H9 (cell line): ENCODE measurements around the gene P3H3. TPM values are rescaled to one million over a fixed set of nuclear protein-coding genes. Genes with fewer than 3 reads are reported as not detected.

ENCODE experiments used
- DNase-seq: peaks from one replicate; pipeline ENCODE4 v3.0.0-alpha.2; 2017
- H2AFZ ChIP-seq: one replicate; pipeline ENCODE4 v1.6.1; 2013; ENCODE audit warnings: mild to moderate bottlenecking, low read length, control low read depth, moderate library complexity
- H2AK5ac ChIP-seq: 2 replicates; pipeline ENCODE4 v1.6.1; 2013; ENCODE audit warnings: low read length, control low read depth, mixed read lengths; ENCODE audit not compliant: insufficient read length
- H2BK120ac ChIP-seq: one replicate; pipeline ENCODE4 v1.6.1; 2013; ENCODE audit warnings: low read depth, mild to moderate bottlenecking, low read length, control low read depth, inconsistent platforms; ENCODE audit not compliant: poor library complexity, severe bottlenecking
- H2BK12ac ChIP-seq: 2 replicates; pipeline ENCODE4 v1.6.1; 2013; ENCODE audit warnings: low read length, control low read depth, mixed read lengths, low read depth; ENCODE audit not compliant: insufficient read length
- H2BK15ac ChIP-seq: 2 replicates; pipeline ENCODE4 v1.6.1; 2013; ENCODE audit warnings: low read depth, low read length, control low read depth
- H2BK20ac ChIP-seq: one replicate; pipeline ENCODE4 v1.6.1; 2013; ENCODE audit warnings: low read depth, mild to moderate bottlenecking, low read length, control low read depth, inconsistent platforms; ENCODE audit not compliant: poor library complexity, severe bottlenecking
- H2BK5ac ChIP-seq: 2 replicates; pipeline ENCODE4 v1.6.1; 2013; ENCODE audit warnings: low read length, control low read depth, mixed read lengths; ENCODE audit not compliant: insufficient read length
- H3K14ac ChIP-seq: 2 replicates; pipeline ENCODE4 v1.6.1; 2013; ENCODE audit warnings: low read length, control low read depth; ENCODE audit not compliant: insufficient read depth
- H3K18ac ChIP-seq: 2 replicates; pipeline ENCODE4 v1.6.1; 2013; ENCODE audit warnings: low read depth, mild to moderate bottlenecking, mixed read lengths, low read length, control low read depth; ENCODE audit not compliant: insufficient read length
- H3K23ac ChIP-seq: 2 replicates; pipeline ENCODE4 v1.6.1; 2013; ENCODE audit warnings: low read length, control low read depth, mixed read lengths, low read depth; ENCODE audit not compliant: insufficient read length
- H3K23me2 ChIP-seq: 2 replicates; pipeline ENCODE4 v1.6.1; 2013; ENCODE audit warnings: low read depth, mild to moderate bottlenecking, mixed read lengths, low read length, control low read depth; ENCODE audit not compliant: insufficient read length, poor library complexity, severe bottlenecking
- H3K27ac ChIP-seq: 2 replicates; pipeline ENCODE4 v1.5.1; 2013; ENCODE audit warnings: low read length, control low read depth, mixed read lengths, low read depth; ENCODE audit not compliant: insufficient read length
- H3K27me3 ChIP-seq: 2 replicates; pipeline ENCODE4 v1.6.1; 2013; ENCODE audit warnings: low read length, control low read depth, inconsistent platforms; ENCODE audit not compliant: insufficient read depth
- H3K4ac ChIP-seq: 2 replicates; pipeline ENCODE4 v1.6.1; 2013; ENCODE audit warnings: low read depth, mild to moderate bottlenecking, control low read depth, inconsistent platforms, low read length, moderate library complexity
- H3K4me1 ChIP-seq: 2 replicates; pipeline ENCODE4 v1.6.1; 2013; ENCODE audit warnings: low read length, control low read depth, inconsistent platforms; ENCODE audit not compliant: insufficient read depth
- H3K4me2 ChIP-seq: 2 replicates; pipeline ENCODE4 v1.6.1; 2013; ENCODE audit warnings: low read length, control low read depth, mixed read lengths; ENCODE audit not compliant: insufficient read length, insufficient read depth
- H3K56ac ChIP-seq: 2 replicates; pipeline ENCODE4 v1.6.1; 2013; ENCODE audit warnings: low read depth, mild to moderate bottlenecking, mixed read lengths, low read length, control low read depth; ENCODE audit not compliant: insufficient read length
- H3K79me1 ChIP-seq: 2 replicates; pipeline ENCODE4 v1.6.1; 2013; ENCODE audit warnings: low read depth, mild to moderate bottlenecking, moderate library complexity, low read length, control low read depth, inconsistent platforms; ENCODE audit not compliant: insufficient read depth, poor library complexity, severe bottlenecking
- H3K79me2 ChIP-seq: 2 replicates; pipeline ENCODE4 v1.6.1; 2013; ENCODE audit warnings: low read length, control low read depth, inconsistent platforms; ENCODE audit not compliant: insufficient read depth
- H3K9ac ChIP-seq: 2 replicates; pipeline ENCODE4 v1.6.1; 2013; ENCODE audit warnings: low read length, control low read depth, mixed read lengths; ENCODE audit not compliant: insufficient read length; ENCODE audit errors: extremely low read depth
- H3K9me3 ChIP-seq: one replicate; pipeline ENCODE4 v1.6.1; 2013; ENCODE audit warnings: low read depth, low read length, inconsistent platforms; ENCODE audit not compliant: control insufficient read depth
- H3T11ph ChIP-seq: one replicate; pipeline ENCODE4 v1.6.1; 2013; ENCODE audit warnings: mild to moderate bottlenecking, low read length, control low read depth, inconsistent platforms
- H4K20me1 ChIP-seq: one replicate; pipeline ENCODE4 v1.6.1; 2013; ENCODE audit not compliant: control insufficient read depth, insufficient read length, insufficient read depth
- H4K5ac ChIP-seq: 2 replicates; pipeline ENCODE4 v1.6.1; 2013; ENCODE audit warnings: low read depth, mild to moderate bottlenecking, mixed read lengths, low read length, control low read depth; ENCODE audit not compliant: insufficient read length
- H4K8ac ChIP-seq: replicated peaks from 2 replicates; pipeline ENCODE4 v1.6.1; 2013; ENCODE audit warnings: low read length, control low read depth, mixed read lengths, low read depth; ENCODE audit not compliant: insufficient read length
- H4K91ac ChIP-seq: 2 replicates; pipeline ENCODE4 v1.6.1; 2013; ENCODE audit warnings: low read depth, mild to moderate bottlenecking, moderate library complexity, mixed read lengths, low read length, control low read depth; ENCODE audit not compliant: insufficient read length
- H3K27ac Mint-ChIP-seq, 3 experiments: 2 replicates in 2 of 3; 3 replicates in 1 of 3; pipeline ENCODE4 v1.8.0; 2020 to 2021; ENCODE audit warnings: mixed read lengths in 3 of 3, mild to moderate bottlenecking in 1 of 3, moderate library complexity in 1 of 3
- H3K27me3 Mint-ChIP-seq: 2 replicates; pipeline ENCODE4 v1.8.0; 2021; ENCODE audit warnings: low read depth, mild to moderate bottlenecking, moderate library complexity, mixed read lengths
- H3K36me3 Mint-ChIP-seq, 3 experiments: 2 replicates in 2 of 3; 3 replicates in 1 of 3; pipeline ENCODE4 v1.8.0; 2020 to 2021; ENCODE audit warnings: low read depth in 3 of 3, mixed read lengths in 3 of 3; ENCODE audit not compliant: insufficient read depth in 1 of 3
- H3K4me1 Mint-ChIP-seq, 2 experiments: 2 replicates each; pipeline ENCODE4 v1.8.0; 2020; ENCODE audit warnings: mixed read lengths in 2 of 2
- H3K4me3 Mint-ChIP-seq, 2 experiments: 2 replicates in 1 of 2; 3 replicates in 1 of 2; pipeline ENCODE4 v1.8.0; 2020 to 2021; ENCODE audit warnings: mild to moderate bottlenecking in 2 of 2, mixed read lengths in 2 of 2, moderate library complexity in 1 of 2
- H3K9me3 Mint-ChIP-seq, 2 experiments: 2 replicates in 1 of 2; 3 replicates in 1 of 2; pipeline ENCODE4 v1.8.0; 2020; ENCODE audit warnings: mild to moderate bottlenecking in 2 of 2, mixed read lengths in 2 of 2, moderate library complexity in 1 of 2
- CTCF ChIP-seq: fragments of 200-600 bp; sonication (generic); conservative IDR thresholded peaks from 3 replicates; pipeline ENCODE4 v1.8.0; 2021; ENCODE audit warnings: antibody characterized with exemption, mild to moderate bottlenecking
- WGBS: extraction: QIAGEN DNeasy Blood & Tissue Kit; methylation state at CpG from one replicate; pipeline ENCODE4 v1.1.7; 2013; ENCODE audit warnings: missing lambda C conversion rate, low lambda C conversion rate, mixed read lengths; ENCODE audit not compliant: insufficient read length; ENCODE audit errors: extremely low coverage; 5-methylcytosine and 5-hydroxymethylcytosine counted together
- total RNA-seq: library from RNA; stranded (reverse); gene quantifications from 2 replicates; pipeline ENCODE4 v1.2.1, GENCODE V29; 2021

The P3H3 gene
- total RNA-seq, 1 experiment from 2014 or later, result 55.0 TPM

GRCh38 chr12:6810758-6811157, 17.4 kb upstream of the P3H3 start:
- no peak for TF ChIP-seq CTCF

More at GRCh38 chr12:6810758-6811157, 17.4 kb upstream of the P3H3 start:
- no peak overlapping the region for H3T11ph ChIP-seq
- H3K79me2 ChIP-seq, result no peaks in the 10 kb centered on the region; the same call in 1 of the 2 replicates
- H2BK15ac ChIP-seq, result no peak overlapping the region
- Mint-ChIP-seq H3K4me3 (no peak overlapping the region), H3K4me1 (peaks cover 19 to 25% of the 10 kb centered on the region in 2 experiments), H3K36me3 (peaks cover 0 to 3% (median 0%) of the 10 kb centered on the region in 3 experiments; a peak in 1 of 7 replicates), H3K9me3 (no peaks in the 10 kb centered on the region), H3K27me3 (peaks cover 44% of the 10 kb centered on the region), H3K27ac (peak overlapping the region in 1 of 3 experiments; percentile 21; a peak in 3 of 7 replicates)
- H3K56ac ChIP-seq, result no peak overlapping the region
- no peak overlapping the region for H3K4me2 ChIP-seq
- no peak overlapping the region for H3K18ac ChIP-seq
- no peak overlapping the region for H3K4ac ChIP-seq
- no peak overlapping the region for H3K27ac ChIP-seq
- no peak overlapping the region for H2BK12ac ChIP-seq
- no peaks in the 10 kb centered on the region for H3K9me3 ChIP-seq
- no CpG with 5 or more reads among the region's 1 CpG for WGBS
- peaks cover 2% of the 10 kb centered on the region; the same call in 1 of the 2 replicates for H3K4me1 ChIP-seq
- H2BK5ac ChIP-seq, result no peak overlapping the region
- H3K9ac ChIP-seq, result no peak overlapping the region
- H3K79me1 ChIP-seq, result no peaks in the 10 kb centered on the region
- H2AFZ ChIP-seq, result no peak overlapping the region
- no peaks in the 10 kb centered on the region for H4K20me1 ChIP-seq
- DNase-seq, result peak; percentile 24
- no peak overlapping the region for H2AK5ac ChIP-seq
- H4K91ac ChIP-seq, result no peak overlapping the region
- H3K23me2 ChIP-seq, result no peaks in the 10 kb centered on the region
- H4K5ac ChIP-seq, result no peak overlapping the region
- H3K23ac ChIP-seq, result no peak overlapping the region
- H2BK20ac ChIP-seq, result no peak overlapping the region
- H3K27me3 ChIP-seq, result no peaks in the 10 kb centered on the region
- H2BK120ac ChIP-seq, result no peak overlapping the region
- H4K8ac ChIP-seq, result no peak overlapping the region
- no peak overlapping the region for H3K14ac ChIP-seq
